Stimulated activated CD4-positive, alpha-beta T cell treated with anti-CD3 and anti-CD28 coated beads, Interleukin-1b, Interleukin-23, amount 100 ng/mL, for 24 hours (primary cell): ENCODE results near the gene CNKSR1.

ENCODE experiments used
- DNase-seq, 4 experiments: peaks; one replicate each; pipeline ENCODE4 v3.0.0-alpha.2; 2020; ENCODE audit warnings: low read depth in 4 of 4, low spot score in 1 of 4

The CNKSR1 gene

DNA sequence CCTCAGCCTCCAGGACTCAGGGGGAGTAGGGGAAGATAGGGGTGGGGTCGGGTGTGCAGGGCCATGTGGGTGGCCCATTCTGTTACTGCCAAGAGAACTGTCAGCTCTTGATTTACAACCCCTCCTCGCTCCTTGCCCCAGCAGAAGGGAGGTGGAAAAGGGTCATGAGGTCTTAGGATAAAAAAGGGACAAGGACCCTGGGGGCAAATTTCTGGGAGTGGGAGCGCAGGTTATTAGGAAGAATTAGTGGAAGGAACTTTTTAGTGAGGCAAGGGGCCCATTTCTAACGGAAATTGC, 17.6 kb upstream of the CNKSR1 start:
- DNase-seq = no peak

DNA sequence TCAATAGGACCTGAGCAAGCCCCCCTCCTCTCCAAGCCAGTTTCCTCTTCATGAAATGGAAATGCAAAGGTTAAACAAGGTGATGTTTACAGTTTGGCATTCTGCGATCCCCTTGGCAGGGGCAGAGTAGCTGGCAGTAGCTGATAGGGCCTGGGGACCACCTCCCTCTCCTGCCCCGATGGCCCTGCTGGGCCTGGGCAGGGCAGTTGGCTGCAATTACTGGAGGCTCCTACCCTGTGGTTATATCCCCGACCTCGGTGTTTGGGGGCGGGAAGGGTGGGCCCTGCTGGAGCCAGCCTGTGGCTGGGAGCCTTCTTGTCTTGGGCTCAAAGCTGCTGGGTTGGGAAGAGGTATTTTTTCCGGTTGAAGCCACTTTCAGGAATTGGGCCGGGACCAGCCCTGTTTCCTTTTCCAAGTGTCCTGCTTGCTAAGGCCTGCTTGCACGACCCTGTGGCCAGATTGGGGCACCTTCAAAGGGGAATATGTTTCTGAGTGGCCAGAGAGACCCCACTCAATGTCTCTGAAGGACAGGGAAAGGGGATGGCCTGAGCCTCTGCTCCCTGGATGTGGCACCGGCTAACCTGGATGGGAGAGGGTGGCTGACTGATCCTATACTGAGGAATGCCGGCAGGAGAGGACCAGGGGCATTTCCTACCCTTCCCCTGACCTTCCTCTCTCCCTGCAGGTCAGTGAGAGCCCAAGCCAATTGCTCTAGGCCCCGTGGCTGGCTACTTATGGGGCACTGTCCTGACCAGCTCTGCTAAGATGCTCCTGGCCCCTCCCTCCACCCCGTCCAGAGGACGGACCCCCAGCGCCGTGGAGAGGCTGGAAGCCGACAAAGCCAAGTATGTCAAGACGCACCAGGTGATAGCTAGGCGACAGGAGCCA, 16.5 kb upstream of the CNKSR1 start:
- DNase-seq = no peak

DNA sequence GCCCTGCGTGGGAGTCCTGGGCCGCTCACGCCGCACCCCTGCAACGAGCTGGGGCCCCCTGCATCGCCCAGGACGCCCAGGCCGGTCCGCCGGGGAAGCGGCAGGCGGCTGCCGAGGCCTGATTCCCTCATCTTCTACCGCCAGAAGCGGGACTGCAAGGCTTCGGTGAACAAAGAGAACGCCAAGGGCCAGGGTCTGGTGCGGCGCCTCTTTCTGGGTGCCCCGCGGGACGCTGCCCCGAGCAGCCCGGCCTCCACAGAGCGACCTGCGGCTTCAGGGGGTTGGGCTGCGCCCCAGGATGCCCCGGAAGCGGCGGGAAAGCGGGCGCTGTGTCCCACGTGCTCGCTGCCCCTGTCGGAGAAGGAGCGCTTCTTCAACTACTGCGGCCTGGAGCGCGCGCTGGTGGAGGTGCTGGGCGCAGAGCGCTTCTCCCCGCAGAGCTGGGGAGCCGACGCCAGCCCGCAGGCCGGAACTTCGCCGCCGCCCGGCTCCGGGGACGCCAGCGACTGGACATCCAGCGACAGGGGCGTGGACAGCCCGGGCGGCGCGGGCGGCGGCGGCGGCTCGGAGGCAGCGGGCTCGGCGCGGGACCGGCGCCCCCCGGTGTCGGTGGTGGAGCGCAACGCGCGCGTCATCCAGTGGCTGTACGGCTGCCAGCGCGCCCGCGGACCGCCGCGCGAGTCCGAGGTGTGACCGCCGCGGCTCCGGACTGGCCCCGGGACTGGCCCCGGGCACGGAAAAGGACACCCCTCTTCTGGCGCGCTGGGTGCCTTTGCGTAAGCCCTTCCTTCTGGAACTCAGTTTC, 15.7 kb upstream of the CNKSR1 start:
- DNase-seq = peak; percentile 21 to 42 (median 26)

DNA sequence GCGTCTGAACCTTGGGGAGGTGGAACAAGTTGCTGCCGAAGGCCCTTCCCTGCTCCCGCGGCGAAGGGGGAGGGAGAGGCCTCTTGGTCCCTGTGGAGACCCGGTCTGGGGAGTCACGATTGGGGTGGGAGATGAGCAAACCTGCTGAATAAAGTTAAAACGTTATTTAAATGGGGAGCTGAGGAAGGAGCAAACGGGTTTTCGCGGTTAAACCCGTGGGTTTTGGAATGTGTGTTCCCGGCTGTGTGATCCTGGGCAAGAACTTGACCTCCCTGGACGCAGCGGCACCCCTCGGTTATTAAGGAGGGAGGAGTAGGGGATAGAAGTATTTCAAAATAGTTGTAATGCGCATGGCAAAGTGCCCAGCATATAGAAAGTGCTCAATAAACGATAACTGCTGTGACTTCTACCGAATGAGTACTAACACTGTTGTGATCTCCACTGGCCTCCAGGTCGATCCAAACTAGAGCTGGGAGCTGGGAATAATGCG, 15.0 kb upstream of the CNKSR1 start:
- DNase-seq = no peak

DNA sequence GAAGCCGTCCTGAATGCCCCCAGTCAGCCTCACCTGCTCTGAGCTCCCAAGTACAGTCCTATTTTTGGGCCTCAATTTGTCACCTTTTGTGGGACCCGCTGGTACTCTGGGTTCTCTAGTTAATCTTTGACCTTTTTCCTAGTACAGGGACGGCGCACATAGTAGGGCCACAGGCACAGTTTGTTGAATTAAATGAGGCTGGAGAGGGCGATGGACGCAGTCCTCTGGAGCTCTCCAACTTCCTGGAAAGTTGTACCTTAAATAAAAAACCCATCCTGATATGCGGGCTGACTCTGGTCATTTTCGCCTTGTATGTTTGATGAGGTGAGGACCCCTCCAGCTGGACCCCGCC, 13.6 kb upstream of the CNKSR1 start:
- DNase-seq = no peak

DNA sequence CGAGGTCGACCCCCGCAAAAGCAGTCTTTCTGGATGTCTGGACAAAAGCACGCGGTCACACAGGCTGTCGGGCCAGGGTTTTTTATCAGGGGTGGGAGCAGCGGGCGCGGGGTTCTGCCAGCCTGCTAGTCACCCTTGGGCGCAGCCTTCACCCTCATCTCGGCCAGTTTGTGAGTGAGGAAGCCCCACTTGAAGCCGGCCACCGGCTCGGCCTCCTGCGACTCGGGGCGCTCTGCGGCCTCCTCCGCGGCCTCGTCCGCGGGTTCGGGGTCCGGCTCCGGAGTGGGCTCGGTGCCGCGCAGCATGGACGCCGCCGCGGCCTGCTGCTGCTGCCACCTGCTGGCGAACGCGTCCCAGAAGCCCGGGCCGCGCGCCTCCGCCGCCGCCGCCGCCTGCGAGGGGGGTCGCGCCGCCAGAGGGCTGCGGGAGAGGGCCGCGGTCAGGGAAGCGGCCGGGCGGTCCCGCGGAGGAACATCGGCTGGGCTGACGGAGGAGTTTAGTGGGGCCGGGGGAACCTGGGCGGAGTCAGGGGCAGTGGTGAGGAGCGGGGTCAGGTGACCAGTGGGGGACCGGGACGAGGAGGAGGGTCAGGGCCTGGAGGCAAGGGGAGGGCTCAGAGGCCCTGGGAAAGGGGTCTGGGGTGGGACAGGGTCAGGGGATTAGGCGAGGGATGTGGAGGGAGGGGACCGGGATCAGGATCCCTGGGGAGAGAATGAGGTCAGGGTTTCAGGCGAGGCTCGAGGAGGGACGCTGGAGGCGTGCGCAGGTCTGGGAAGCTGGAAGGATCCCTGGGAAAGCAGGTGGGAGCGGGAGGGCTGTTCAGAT, 13.0 kb upstream of the CNKSR1 start:
- DNase-seq = peak; percentile 33 to 47 (median 35)

DNA sequence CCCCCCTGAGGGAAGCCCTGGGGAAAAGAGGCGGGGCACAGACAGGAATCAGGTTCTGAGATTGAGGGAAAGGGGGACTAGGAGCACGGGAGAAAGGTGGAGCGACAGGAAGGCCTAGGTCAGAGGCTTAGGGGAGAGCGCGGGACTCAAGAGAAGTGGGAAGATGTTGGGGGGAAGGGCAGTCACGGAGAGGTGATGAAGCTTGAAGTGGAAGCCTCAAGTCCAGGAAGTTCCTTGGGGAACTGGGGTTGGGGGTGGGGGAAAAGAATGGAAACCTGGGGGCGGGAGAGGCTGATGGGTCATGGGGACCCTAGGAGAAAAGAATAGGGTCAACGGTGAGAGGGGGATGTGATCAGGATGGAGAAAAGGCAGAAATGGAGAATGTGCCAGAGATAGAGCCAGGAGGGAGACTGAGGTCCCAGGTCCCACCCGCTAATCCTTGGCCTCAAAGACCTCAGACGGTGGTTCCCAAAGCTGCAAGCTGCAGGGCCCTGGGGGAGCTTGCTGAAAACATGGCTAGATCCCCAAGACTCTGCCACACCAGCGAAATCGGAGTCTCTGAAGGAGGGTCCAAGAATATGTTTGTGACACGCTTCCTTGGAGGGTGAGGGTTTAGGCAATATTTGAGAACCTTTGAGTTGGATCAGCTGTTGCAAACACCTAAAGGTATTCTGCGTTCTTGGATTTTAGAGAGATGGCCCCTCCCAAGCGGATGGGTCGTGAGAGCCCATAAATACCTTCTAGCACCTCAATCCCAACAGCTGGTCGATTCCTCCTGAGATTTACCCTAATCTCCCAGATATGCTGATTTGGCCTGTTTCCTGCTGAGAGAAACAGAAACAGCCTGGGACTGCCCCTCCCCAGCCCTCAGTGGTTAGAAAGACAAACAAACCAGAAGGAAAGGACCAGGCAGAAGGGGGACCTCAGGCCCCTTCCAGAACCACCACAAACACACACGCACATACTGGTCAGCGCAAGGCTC, 12.1 kb upstream of the CNKSR1 start:
- DNase-seq = no peak

DNA sequence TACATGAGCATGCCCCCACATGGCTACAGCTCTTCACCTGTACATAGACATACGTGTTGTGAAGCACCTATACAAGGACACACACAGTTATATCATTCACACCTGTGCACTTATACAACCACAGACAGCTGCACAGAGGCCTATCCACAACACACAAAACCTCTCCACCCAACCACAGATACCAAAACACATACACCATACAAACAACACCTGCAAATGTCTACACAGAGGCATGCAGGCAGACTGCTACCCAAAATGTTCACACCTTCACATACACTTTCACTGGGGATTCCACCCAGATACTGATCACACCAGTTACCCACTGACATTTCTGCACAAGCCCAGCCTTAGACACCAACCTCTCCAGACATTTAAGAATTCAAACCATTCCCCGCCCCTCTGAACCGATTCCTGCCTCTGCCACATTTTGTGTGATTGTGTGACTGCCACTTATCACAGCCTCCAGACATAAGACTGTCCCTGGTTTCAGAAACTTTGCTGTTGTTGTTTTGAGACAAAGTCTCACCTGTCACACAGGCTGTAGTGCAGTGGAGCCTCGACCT, 10.5 kb upstream of the CNKSR1 start:
- DNase-seq = no peak

DNA sequence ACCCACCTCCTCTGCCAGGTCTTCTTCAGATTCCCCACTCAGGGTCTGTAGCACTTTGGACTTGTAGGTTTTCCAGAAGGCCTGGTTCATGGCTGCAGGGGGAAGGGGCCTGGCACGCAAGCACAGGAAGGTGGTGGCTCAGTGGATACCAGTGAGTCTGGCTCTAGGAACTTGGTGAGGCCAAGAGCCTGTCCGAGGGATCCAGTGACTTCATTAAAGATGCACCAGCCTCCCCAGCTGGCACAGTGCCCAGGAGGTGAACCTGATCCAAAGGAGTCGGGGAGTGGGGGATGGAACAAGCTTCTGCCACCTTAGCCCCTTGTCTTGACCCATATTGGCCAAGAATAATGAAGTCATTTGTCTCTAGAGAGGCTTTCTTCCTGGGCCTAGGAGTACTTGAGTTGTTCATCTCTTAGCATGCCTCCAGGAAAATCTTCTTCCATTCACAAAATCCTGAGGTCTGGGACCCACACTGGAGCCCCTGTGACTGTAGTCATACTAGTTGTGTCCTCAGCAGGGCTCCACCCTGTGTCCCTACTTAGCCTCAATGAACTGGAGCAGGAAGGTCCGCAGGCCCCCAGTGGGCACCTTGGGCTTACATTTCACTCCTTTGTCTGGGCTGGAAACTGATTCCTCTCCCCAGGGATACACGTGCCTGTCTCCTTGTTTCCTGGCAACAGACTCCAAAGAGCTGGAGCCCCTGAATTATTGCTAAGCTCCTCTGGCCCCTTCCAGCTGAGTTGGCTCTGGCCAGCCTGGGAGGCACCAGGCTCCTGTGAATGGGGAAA, 8.7 kb upstream of the CNKSR1 start, which contains the start of gene C1orf232:
Gene C1orf232 (minus strand): TSS at position 554 of the 788 bp plus-strand sequence. CDS start 464 bp downstream, at position 90.
- DNase-seq = no peak

DNA sequence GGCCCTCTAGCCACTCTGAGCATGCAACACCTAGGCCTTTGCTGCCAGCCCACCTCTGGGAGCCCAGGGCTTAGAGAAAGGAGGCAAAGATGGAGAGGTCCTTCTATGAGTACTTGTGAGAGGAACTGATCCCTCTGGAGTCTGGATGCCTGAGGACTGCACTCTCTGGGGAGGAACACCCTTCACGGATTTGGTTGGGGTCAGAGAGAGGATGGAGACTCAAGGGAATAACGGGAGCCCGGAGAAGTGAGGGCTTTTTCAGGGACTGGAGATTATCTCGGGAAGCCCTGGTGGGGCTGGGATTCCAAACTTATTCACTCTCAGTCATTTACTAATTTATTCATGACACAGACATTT, 8.1 kb upstream of the CNKSR1 start:
- no peak for DNase-seq

DNA sequence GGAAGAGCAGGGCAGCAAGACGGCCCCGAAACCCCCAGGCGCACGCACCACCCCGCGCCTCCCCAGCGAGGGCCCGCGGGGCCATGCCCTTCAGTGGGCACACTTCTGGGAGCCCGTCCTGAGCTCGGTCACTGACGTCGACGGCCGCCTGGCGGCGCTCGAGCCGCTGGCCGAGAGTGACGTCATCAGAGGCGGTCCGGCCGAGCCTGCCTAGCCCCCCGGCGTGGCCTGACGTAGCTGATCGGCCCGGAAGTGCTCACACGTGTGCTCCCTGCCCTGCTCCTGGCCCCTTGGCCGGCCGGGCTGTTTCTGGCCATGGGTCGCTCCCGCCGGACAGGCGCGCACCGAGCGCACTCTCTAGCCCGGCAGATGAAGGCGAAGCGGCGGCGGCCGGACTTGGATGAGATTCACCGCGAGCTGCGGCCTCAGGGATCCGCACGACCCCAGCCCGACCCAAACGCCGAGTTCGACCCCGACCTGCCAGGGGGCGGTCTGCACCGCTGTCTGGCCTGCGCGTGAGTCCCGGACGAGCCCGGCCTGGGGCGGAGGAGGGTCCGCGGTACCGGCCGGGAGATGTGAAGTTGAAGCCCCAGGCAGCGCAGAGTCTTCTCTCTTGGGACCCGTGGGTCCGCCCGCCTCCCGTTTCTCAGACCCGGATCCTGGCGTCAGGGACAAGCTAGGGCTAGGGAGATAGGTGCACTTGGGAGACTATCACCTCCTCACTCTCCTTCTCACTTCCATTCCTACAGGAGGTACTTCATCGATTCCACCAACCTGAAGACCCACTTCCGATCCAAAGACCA, 7.4 kb upstream of the CNKSR1 start, which contains the start of gene ZNF593:
Gene ZNF593 (plus strand): TSS at position 240 of the 803 bp plus-strand sequence. CDS start 76 bp downstream, at position 316.
- DNase-seq = peak; percentile 71 to 86 (median 80)

DNA sequence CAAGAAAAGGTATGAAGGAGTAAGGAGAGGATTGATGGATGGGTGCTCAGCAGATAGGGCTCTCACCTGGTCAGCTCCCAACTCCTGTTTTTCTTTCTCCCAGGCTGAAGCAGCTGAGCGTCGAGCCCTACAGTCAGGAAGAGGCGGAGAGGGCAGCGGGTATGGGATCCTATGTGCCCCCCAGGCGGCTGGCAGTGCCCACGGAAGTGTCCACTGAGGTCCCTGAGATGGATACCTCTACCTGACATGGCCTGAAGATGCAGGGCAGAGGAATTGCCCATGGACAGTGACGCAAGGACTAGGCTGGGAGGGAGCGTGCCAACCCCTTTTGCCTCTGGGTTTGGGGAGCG, 6.8 kb upstream of the CNKSR1 start:
- no peak for DNase-seq

DNA sequence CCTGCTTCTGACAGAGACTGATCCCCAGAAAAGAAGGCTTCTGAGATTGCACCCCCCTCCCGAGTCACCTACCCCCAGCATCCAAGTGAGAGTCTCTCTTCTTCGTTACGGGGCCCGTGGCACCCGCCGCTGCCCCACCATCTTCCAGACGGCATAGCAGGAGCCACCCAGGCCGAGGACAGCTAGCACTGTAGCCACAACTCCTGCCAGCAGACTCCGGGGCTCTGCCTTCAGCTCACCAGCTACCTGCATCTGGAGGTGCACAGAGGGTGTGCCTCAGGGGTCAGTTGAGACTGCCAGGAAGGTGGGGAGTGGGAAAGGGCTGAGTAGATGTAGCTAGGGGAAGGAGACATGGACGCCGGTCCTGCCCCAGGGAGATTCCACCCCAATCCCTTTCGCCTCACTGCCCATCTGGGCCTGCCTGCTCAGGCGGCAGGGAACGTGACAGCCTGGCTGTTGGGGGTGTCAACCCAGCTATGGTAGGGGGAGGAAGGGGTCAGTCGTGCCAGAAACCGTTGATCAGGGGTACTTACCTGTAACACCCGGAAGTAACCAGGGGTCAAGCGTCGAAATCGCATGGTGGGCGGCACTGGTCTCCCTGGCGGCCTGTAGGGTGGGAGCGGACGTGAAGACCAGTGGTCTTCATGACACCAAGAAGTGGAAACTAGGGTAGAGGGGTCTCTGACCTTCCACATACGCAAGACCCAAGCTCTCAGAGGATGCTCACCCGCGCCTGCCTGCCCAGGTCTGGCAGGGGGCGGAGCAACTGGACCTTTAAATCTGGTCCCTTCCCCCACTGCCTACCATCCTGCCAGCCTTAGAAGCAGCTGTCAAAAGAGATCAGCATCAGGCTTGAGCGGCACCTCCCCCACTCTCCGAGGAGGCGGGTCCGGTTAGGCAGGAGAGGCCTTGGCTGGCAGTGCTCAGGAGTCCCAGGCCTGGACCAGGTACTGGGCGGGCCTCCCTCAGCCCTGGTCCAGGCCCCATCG, 5.9 kb upstream of the CNKSR1 start, which contains the start of gene ZNF593OS:
Gene ZNF593OS (minus strand): TSS at position 749 of the 989 bp plus-strand sequence. CDS start 171 bp downstream, at position 578.
- DNase-seq = no peak

DNA sequence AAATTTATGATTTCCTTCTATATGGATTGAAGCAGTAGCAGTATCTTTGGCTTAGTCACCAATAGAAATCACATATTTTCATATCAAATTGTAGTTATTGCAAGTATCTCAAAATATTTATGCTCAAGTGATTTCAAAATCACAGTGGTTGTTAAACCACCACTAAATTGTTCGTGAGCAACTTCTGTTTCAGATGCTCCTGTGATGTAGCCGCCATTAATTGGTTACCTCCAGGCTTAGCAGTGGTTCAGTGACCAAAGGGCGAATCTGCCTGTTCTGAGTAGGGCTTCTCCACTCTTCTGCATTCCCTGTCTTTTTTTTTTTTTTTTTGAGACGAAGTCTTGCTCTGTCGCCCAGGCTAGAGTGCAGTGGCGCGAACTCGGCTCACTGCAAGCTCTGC, 1.9 kb upstream of the CNKSR1 start:
- DNase-seq = no peak

DNA sequence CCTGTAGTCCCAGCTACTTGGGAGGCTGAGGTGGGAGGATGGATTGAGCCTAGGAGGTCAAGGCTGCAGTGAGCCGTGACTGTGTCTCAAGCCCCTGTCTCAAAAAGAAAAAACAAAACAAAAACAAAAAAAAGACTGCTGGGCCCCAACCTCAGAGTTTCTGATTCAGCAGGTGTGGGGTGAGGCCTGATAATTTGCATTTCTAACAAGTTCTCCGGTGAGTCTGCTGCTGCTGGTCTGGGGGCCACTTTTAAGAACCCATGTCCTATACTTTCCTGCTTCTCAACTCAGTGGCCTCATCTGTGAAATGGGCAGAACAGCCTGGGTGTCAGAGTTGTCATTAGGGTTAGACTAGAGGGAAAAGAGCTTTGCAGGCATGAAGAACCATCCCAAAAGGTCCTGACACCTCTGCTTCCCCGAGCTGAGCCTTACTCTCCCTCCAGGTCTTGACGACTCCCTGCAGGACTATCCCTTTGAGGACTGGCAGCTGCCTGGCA, 2.8 kb downstream of the CNKSR1 start:
- DNase-seq = no peak

DNA sequence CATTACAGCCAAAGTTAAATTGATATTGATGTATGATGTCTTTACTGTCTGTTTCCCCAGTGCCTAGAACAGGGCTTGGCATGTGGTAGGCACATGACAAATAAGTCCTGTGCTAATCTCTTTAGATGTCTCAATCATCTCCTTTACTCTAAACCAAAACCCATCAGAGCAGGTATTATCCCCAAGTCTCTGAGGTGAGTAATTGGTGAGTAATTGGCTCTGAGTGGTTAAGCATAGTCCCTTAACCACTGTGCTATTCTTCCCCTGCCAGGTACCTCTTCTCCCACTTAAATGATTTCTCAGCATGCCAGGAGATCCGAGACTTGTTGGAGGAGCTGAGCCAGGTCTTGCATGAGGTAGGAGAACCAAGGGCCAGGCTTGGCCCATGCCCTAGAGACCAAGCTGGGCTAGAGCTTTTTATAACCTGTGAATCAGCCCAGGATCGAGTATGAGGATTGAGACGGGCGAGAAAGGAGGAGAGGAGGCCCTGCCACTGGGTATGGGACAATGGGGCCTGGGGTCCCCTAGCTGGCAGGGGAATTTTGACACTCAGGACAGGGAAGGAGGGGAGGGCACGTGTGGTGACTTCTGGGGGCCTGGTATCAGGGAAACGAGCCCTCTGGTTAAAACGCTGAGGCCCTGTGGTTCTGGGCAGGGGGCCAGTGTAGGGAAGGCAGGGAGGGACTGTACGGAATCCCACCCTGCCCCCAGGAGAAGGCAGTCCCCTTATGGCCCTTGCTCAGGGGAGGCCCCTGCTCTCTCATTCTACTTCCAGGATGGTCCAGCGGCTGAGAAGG, 4.5 kb downstream of the CNKSR1 start:
- no peak for DNase-seq
